K562 (cell line): ENCODE data around the gene KRTAP1-4. TPM values are rescaled to one million over a fixed set of nuclear protein-coding genes. Genes with fewer than 3 reads are reported as not detected.

Experiments
- ATAC-seq: fragments of 200-7000 bp; cut with Tn5 transposase; 3 replicates; pipeline ENCODE4 v1.9.1; 2020; ENCODE audit warnings: moderate library complexity
- BruUV-seq: library from RNA; stranded (reverse); fragments of 400-500 nt; replicated peaks from 2 replicates; lab custom pipeline; 2021; lab: Mats Ljungman, UMichigan
- CTCF ChIA-PET: fragments of 300-600 bp; formaldehyde crosslinking; extraction: SDS; loops from one replicate; lab custom pipeline; 2021; ENCODE audit warnings: low intra/inter-chr PET ratio; lab: Yijun Ruan, JAX
- POLR2A ChIA-PET: fragments of 300-600, 350-650 bp; sonication (Branson Sonifier 250); formaldehyde crosslinking; extraction: SDS; loops from one replicate; lab custom pipeline; 2021; ENCODE audit warnings: antibody characterized with exemption, inconsistent platforms; lab: Yijun Ruan, JAX
- DNase-seq, 4 experiments: peaks; one replicate each; pipeline versions ENCODE4 v3.0.0 to v3.0.0-alpha.2; 2011 to 2018; ENCODE audit warnings: low spot score in 3 of 4, mixed read lengths in 3 of 4; ENCODE audit errors: extremely low read depth in 1 of 4
- FAIRE-seq: peaks from 2 replicates; lab custom pipeline; 2011; peaks lifted over from hg19 to GRCh38; lab: Jason Lieb, UNC
- H2AFZ ChIP-seq: 2 replicates; pipeline ENCODE4 v1.6.0; 2011; ENCODE audit warnings: low read depth, low read length, control low read depth, inconsistent platforms
- H3K27ac ChIP-seq: fragments of 200-600 bp; 3 replicates; pipeline ENCODE4 v1.8.0; 2011; ENCODE audit warnings: low read depth, mild to moderate bottlenecking, control low read depth, inconsistent platforms, low read length, moderate library complexity, mixed read lengths; ENCODE audit errors: extremely low read depth
- H3K27me3 ChIP-seq, 2 experiments: fragments of 300-600 bp in 1 of 2; 2 replicates in 1 of 2; 3 replicates in 1 of 2; pipeline versions ENCODE4 v1.6.0 to v1.8.0; 2011; ENCODE audit warnings: inconsistent platforms in 2 of 2, low read length in 2 of 2, mild to moderate bottlenecking in 1 of 2, mixed read lengths in 1 of 2, moderate library complexity in 1 of 2; ENCODE audit not compliant: control insufficient read depth in 2 of 2, insufficient read depth in 2 of 2
- H3K36me3 ChIP-seq: fragments of 300-600 bp; 3 replicates; pipeline ENCODE4 v1.8.0; 2011; ENCODE audit warnings: mild to moderate bottlenecking, low read length, inconsistent platforms; ENCODE audit not compliant: control insufficient read depth, insufficient read depth
- H3K4me1 ChIP-seq, 2 experiments: fragments of 200-600 bp in 1 of 2; replicated peaks in 1 of 2; 2 replicates in 1 of 2; 3 replicates in 1 of 2; pipeline versions ENCODE4 v1.5.1 to v1.8.0; 2011; ENCODE audit warnings: inconsistent platforms in 2 of 2, low read length in 2 of 2, mild to moderate bottlenecking in 1 of 2, mixed read lengths in 1 of 2, moderate library complexity in 1 of 2; ENCODE audit not compliant: control insufficient read depth in 2 of 2, insufficient read depth in 2 of 2
- H3K4me2 ChIP-seq: 2 replicates; pipeline ENCODE4 v1.6.1; 2011; ENCODE audit warnings: low read length, control low read depth, inconsistent platforms, mixed read lengths; ENCODE audit not compliant: insufficient read depth
- H3K4me3 ChIP-seq: fragments of 200-600 bp; sonication (generic), shearing (Covaris generic); 2 replicates; pipeline ENCODE4 v1.5.1; 2016; ENCODE audit warnings: control low read depth, inconsistent platforms
- H3K79me2 ChIP-seq: fragments of 200-600 bp; 3 replicates; pipeline ENCODE4 v1.8.0; 2011; ENCODE audit warnings: low read length, inconsistent platforms; ENCODE audit not compliant: control insufficient read depth, insufficient read depth
- H3K9ac ChIP-seq, 2 experiments: 2 replicates each; pipeline versions ENCODE4 v1.6.0 to v1.6.1; 2011; ENCODE audit warnings: low read depth in 2 of 2, low read length in 2 of 2, control low read depth in 1 of 2, inconsistent platforms in 1 of 2, mild to moderate bottlenecking in 1 of 2, mixed read lengths in 1 of 2; ENCODE audit not compliant: insufficient read depth in 1 of 2
- H3K9me1 ChIP-seq: one replicate; pipeline ENCODE4 v1.6.0; 2011; ENCODE audit warnings: inconsistent platforms, mild to moderate bottlenecking, low read length, moderate library complexity; ENCODE audit not compliant: control insufficient read depth, insufficient read depth
- H3K9me3 ChIP-seq: replicated peaks from 2 replicates; pipeline ENCODE4 v1.5.1; 2011; ENCODE audit warnings: low read depth, low read length, inconsistent platforms; ENCODE audit not compliant: control insufficient read depth, insufficient read depth
- H4K20me1 ChIP-seq: replicated peaks from 2 replicates; pipeline ENCODE4 v1.6.1; 2011; ENCODE audit warnings: low read length, inconsistent platforms, mixed read lengths; ENCODE audit not compliant: control insufficient read depth, insufficient read depth
- CCAR2 ChIP-seq: fragments of 200-400 bp; formaldehyde crosslinking; IDR thresholded peaks from 2 replicates; pipeline ENCODE4 v1.6.1; 2017; ENCODE audit warnings: mild to moderate bottlenecking, low read depth, low read length
- CREB3 ChIP-seq: fragments of 450-650 bp; conservative IDR thresholded peaks from 2 replicates; pipeline ENCODE4 v1.6.1; 2016; ENCODE audit warnings: missing genetic modification characterization, low read depth, mild to moderate bottlenecking, missing compliant biosample characterization, moderate library complexity
- KLF6 ChIP-seq: fragments of 250-450 bp; sonication (Bioruptor Pico); IDR thresholded peaks from 2 replicates; pipeline ENCODE4 v1.4.0; 2020; ENCODE audit warnings: mild to moderate bottlenecking, moderate library complexity, borderline replicate concordance
- NR0B1 ChIP-seq: fragments of 450-650 bp; IDR thresholded peaks from one replicate; pipeline ENCODE4 v1.6.1; 2018; ENCODE audit warnings: mild to moderate bottlenecking, moderate library complexity; ENCODE audit not compliant: partially characterized antibody
- PHB2 ChIP-seq: fragments of 450-650 bp; IDR thresholded peaks from 2 replicates; pipeline ENCODE4 v1.6.1; 2017; ENCODE audit warnings: low read depth
- POLR2H ChIP-seq: IDR thresholded peaks from 2 replicates; pipeline ENCODE4 v1.6.1; 2016; ENCODE audit warnings: missing genetic modification characterization, low read depth, mild to moderate bottlenecking, control low read depth, missing compliant biosample characterization, moderate library complexity
- PYGO2 ChIP-seq: fragments of 450-650 bp; IDR thresholded peaks from 2 replicates; pipeline ENCODE4 v1.6.1; 2016; ENCODE audit warnings: mild to moderate bottlenecking, missing genetic modification characterization, moderate library complexity, missing compliant biosample characterization
- ZNF224 ChIP-seq: sonication (generic); formaldehyde crosslinking; IDR thresholded peaks from 2 replicates; pipeline ENCODE4 v1.8.0; 2022; ENCODE audit warnings: mild to moderate bottlenecking, missing genetic modification reagents
- ZNF24 ChIP-seq: fragments of 450-650 bp; IDR thresholded peaks from 2 replicates; pipeline ENCODE4 v1.6.1; 2016
- ZNF347 ChIP-seq: fragments of 450-650 bp; formaldehyde crosslinking; IDR thresholded peaks from 2 replicates; pipeline ENCODE4 v1.4.0; 2020; ENCODE audit warnings: low read depth, mild to moderate bottlenecking, moderate library complexity
- WGBS: fragments of 100-300 bp; shearing (Covaris generic); methylation state at CpG from one replicate; pipeline ENCODE4 v1.1.6; 2016; ENCODE audit warnings: low coverage, mixed read lengths; ENCODE audit not compliant: insufficient coverage; ENCODE audit errors: missing lambda C conversion rate; 5-methylcytosine and 5-hydroxymethylcytosine counted together
- in situ Hi-C: fragments of 300-500 bp; cut with MboI; formaldehyde crosslinking; loops from 4 replicates; pipeline ENCODE4 v1.15.0; 2018; ENCODE audit warnings: inconsistent platforms, mixed read lengths
- intact Hi-C: fragments of 100-400 bp; cut with micrococcal nuclease; formaldehyde crosslinking; loops from 2 replicates; pipeline ENCODE4 v1.14.2; 2022
- polyA plus RNA-seq, 8 experiments: library from polyadenylated mRNA; depleted of rRNA in 4 of 8; stranded (reverse) in 5 of 8; unstranded in 3 of 8; fragments of >200 nt; fragmentation: Nextera tagmentation in 2 of 8; fragmentation: Illumina TruSeq in 1 of 8; extraction: Ambion mirVana in 2 of 8; extraction: Trizol in 1 of 8; gene quantifications; 2 replicates each; pipeline versions ENCODE4 v1.2.1 to v1.2.3, GENCODE V29; 2011 to 2014; ENCODE audit warnings: inconsistent platforms in 1 of 8, missing spikeins in 1 of 8
- total RNA-seq, 7 experiments: library from RNA; depleted of rRNA in 6 of 7; stranded (reverse); fragments of >200 nt in 6 of 7; fragmentation: Illumina TruSeq in 2 of 7; extraction: Trizol in 2 of 7; gene quantifications; 2 replicates each; pipeline versions ENCODE4 v1.2.1 to v1.2.3, GENCODE V29; 2011 to 2021; ENCODE audit warnings: low replicate concordance in 1 of 7

KRTAP1-4 gene
- total and polyA plus RNA-seq, 9 of the 15 experiments (the other 6 are each of a cell fraction or from before 2014, with no cell fraction given) = not detected

- WGBS = 0% methylated on average over 8 of the region's 8 CpGs
- no TSS peak for BruUV-seq
- in situ Hi-C loops = no loop called here
These were observed 49.4 kb downstream of the KRTAP1-4 start for GRCh38 chr17:40980596-40980995.

More at GRCh38 chr17:40980596-40980995, 49.4 kb downstream of the KRTAP1-4 start:
- TF ChIP-seq KLF6 (CRISPR knock-in tag) (no peak), ZNF24 (no peak), CCAR2 (no peak), NR0B1 (no peak), ZNF224 (CRISPR knock-in tag) (no peak), CREB3 (tag) (no peak), PYGO2 (tag) (no peak), PHB2 (no peak), ZNF347 (CRISPR knock-in tag) (no peak), POLR2H (tag) (no peak)
- ATAC-seq = no peak
- Histone ChIP-seq H3K36me3 (no peaks in the 10 kb centered on the region), H3K4me3 (no peak overlapping the region), H3K4me1 (no peaks in the 10 kb centered on the region; a peak in 1 of 5 replicates), H4K20me1 (no peaks in the 10 kb centered on the region; the same call in 1 of the 2 replicates), H2AFZ (no peak overlapping the region), H3K9me1 (peaks cover 4% of the 10 kb centered on the region), H3K9ac (peak overlapping the region in 1 of 2 experiments; percentile 35; a peak in 1 of 4 replicates), H3K4me2 (no peak overlapping the region), H3K27ac (no peak overlapping the region), H3K27me3 (peaks cover 3 to 34% of the 10 kb centered on the region in 2 experiments; a peak in 4 of 5 replicates), H3K79me2 (no peaks in the 10 kb centered on the region), H3K9me3 (no peaks in the 10 kb centered on the region)
- POLR2A ChIA-PET = interaction anchor here (0.6 to 2.2 kb wide), 6 partner anchors 15 to 810 kb away, joined by 3 to 8 read pairs (median 4); no protein-coding TSS in a partner anchor
- intact Hi-C loops = no loop called here
- FAIRE-seq = no peak
- CTCF ChIA-PET = no interaction called here
- DNase-seq = no peak
